ENCODE results near the gene ZBTB46. TPM values are rescaled to one million over a fixed set of nuclear protein-coding genes. Genes with fewer than 3 reads are reported as not detected.

ZBTB46 gene
- total RNA-seq, 1 donor from 2014 or later: 0.53 TPM

- no peak overlapping the region for H3K4me3 ChIP-seq (ENCODE audit: low read depth, low read length)
- FAIRE-seq (no peak), DNase-seq (ENCODE audit: low read depth) (no peak)
- no peaks in the 10 kb centered on the region for H3K27me3 ChIP-seq (ENCODE audit: control insufficient read depth, insufficient read depth, low read length)
- no peak for TF ChIP-seq CTCF (IDR thresholded peaks at IDR 0.05; ENCODE audit: insufficient read depth, low read length, severe bottlenecking)
- H3K36me3 ChIP-seq (ENCODE audit: control insufficient read depth, insufficient read depth, low read length): peaks cover 24% of the 10 kb centered on the region
Observed at GRCh38 chr20:63705232-63706026, 125.6 kb downstream of the ZBTB46 start.

GRCh38 chr20:63704749-63705117 lies 126.3 kb downstream of the ZBTB46 start:
- H3K27me3 ChIP-seq (ENCODE audit: control insufficient read depth, insufficient read depth, low read length): no peaks in the 10 kb centered on the region
- DNase-seq (ENCODE audit: low read depth): no peak
- TF ChIP-seq CTCF (IDR thresholded peaks at IDR 0.05; ENCODE audit: insufficient read depth, low read length, severe bottlenecking): no peak
- H3K4me3 ChIP-seq (ENCODE audit: low read depth, low read length): no peak overlapping the region
- FAIRE-seq: no peak
- H3K36me3 ChIP-seq (ENCODE audit: control insufficient read depth, insufficient read depth, low read length): peaks cover 26% of the 10 kb centered on the region

DNA sequence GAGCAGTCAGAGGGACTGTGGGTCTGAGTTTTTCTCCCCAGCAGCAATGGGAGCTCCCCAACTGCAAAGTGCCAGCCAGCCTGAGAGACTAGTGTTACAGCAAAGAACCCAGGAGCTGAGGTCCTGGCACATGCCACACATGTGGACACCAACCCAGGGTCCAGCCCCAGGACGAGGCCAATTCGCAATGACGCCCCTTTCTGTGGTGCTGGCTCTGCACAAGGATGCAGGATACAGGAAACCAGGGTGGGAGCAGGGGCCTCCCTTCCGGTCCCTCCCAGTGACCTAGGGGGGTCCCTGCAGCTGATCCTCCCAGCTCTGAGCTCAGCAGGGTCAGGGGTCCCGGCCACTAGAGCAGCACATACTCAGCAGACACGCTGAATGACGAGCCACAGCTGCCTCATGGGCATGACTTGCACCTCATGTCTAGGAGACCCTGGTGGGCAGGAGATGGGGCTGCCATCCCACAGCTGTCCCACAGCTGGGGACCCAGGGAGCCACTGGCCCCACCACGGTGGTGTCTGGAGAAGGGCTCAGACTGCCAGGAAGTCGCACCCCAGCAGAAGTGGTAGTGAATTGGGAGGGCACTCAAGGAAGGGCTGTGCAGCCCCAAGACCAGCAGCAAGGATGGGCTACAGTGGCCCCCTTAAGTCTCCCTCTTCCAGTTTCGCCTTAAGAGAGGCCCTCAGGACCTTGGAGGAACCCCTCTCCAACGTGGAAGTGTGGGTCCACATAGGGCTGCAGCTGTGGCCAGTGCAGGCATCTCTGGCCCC lies 126.9 kb downstream of the ZBTB46 start:
- FAIRE-seq (no peak), DNase-seq (ENCODE audit: low read depth) (no peak)
- peaks cover 24% of the 10 kb centered on the region for H3K36me3 ChIP-seq (ENCODE audit: control insufficient read depth, insufficient read depth, low read length)
- H3K27me3 ChIP-seq (ENCODE audit: control insufficient read depth, insufficient read depth, low read length): no peaks in the 10 kb centered on the region
- H3K4me3 ChIP-seq (ENCODE audit: low read depth, low read length): no peak overlapping the region
- TF ChIP-seq CTCF (IDR thresholded peaks at IDR 0.05; ENCODE audit: insufficient read depth, low read length, severe bottlenecking): no peak

- DNase-seq (ENCODE audit: low read depth) (no peak), FAIRE-seq (no peak)
- peaks cover 19% of the 10 kb centered on the region for H3K36me3 ChIP-seq (ENCODE audit: control insufficient read depth, insufficient read depth, low read length)
- no peak for TF ChIP-seq CTCF (IDR thresholded peaks at IDR 0.05; ENCODE audit: insufficient read depth, low read length, severe bottlenecking)
- no peaks in the 10 kb centered on the region for H3K27me3 ChIP-seq (ENCODE audit: control insufficient read depth, insufficient read depth, low read length)
- no peak overlapping the region for H3K4me3 ChIP-seq (ENCODE audit: low read depth, low read length)
Observed at GRCh38 chr20:63703471-63703975, 127.5 kb downstream of the ZBTB46 start.

DNA sequence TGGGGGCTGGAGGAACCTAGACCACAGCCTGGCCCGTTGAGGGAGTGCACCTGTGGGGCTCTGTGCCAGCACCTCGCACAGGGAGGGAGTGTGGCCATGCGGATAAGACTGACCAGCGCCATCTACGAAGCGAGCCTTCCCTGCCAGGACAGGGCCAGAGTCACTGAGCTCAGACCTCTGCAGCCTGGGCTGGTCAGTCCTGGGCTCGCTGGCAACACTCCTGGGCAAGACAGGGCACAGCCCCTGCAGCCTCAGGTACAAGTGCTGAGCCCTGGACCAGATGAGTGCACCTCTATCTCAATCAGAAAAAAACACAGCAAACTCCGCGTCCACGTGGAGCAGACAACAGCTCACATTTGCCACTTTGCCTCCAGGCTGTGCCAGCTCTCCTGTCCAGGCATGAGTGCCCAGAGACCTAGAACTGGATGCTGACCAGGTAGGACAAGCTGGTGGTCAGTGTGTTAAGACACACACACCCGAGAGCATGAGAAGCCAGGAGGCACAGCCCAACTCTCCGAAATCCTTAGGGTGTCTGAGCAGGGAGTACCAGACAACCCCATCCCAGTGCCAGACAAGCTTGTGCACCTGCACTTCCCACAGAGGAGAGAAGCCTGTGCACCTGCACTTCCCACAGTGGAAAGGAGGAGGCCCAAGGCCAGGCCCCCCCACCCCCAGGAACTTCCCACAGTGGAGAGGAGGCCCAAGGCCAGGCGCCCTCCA lies 128.2 kb downstream of the ZBTB46 start:
- H3K27me3 ChIP-seq (ENCODE audit: control insufficient read depth, insufficient read depth, low read length): no peaks in the 10 kb centered on the region
- TF ChIP-seq CTCF (IDR thresholded peaks at IDR 0.05; ENCODE audit: insufficient read depth, low read length, severe bottlenecking): no peak
- peaks cover 19% of the 10 kb centered on the region for H3K36me3 ChIP-seq (ENCODE audit: control insufficient read depth, insufficient read depth, low read length)
- no peak overlapping the region for H3K4me3 ChIP-seq (ENCODE audit: low read depth, low read length)
- FAIRE-seq: no peak
- no peak for DNase-seq (ENCODE audit: low read depth)
